Tibial nerve (tissue), 3 donors: ENCODE measurements around the gene SPOCK1.

Source experiments
- POLR2A ChIP-seq, 2 donors: fragments of 450-650 bp; IDR thresholded peaks; one replicate each; pipeline ENCODE4 v1.6.1; 2017; ENCODE audit warnings: antibody characterized with exemption in 2 of 2, mild to moderate bottlenecking in 2 of 2, moderate library complexity in 2 of 2
- TF ChIP-seq, protein P1 (sequence below), 5 experiments: fragments of 200-600 bp in 3 of 5; fragments of 450-650 bp in 2 of 5; sonication (generic) in 3 of 5; IDR thresholded peaks; one replicate each; pipeline ENCODE4 v1.5.1; 2016 to 2019; ENCODE audit warnings: antibody characterized with exemption in 5 of 5, mild to moderate bottlenecking in 3 of 5, moderate library complexity in 2 of 5

DNA sequence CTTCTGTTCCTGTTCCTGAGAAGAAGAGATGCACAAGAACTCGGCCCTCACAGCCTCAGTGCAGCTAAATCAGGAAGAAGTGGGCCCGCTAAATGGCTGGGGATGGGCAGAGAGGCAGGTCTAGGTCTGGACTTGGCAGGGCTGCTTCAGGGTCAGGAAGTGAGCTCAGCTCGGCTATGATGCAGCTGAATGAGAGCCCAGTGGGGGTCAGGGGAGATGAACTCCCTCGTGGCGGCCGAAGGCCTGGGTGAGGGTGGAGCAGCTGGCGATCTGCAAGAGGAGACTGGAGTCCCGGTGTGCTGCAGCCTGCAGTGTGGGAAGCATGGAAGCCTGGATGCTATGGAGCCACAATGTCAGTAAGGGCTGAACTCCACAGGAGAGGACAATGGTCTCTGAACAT, 466.2 kb downstream of the SPOCK1 start:
- TF ChIP-seq, protein P1, sequence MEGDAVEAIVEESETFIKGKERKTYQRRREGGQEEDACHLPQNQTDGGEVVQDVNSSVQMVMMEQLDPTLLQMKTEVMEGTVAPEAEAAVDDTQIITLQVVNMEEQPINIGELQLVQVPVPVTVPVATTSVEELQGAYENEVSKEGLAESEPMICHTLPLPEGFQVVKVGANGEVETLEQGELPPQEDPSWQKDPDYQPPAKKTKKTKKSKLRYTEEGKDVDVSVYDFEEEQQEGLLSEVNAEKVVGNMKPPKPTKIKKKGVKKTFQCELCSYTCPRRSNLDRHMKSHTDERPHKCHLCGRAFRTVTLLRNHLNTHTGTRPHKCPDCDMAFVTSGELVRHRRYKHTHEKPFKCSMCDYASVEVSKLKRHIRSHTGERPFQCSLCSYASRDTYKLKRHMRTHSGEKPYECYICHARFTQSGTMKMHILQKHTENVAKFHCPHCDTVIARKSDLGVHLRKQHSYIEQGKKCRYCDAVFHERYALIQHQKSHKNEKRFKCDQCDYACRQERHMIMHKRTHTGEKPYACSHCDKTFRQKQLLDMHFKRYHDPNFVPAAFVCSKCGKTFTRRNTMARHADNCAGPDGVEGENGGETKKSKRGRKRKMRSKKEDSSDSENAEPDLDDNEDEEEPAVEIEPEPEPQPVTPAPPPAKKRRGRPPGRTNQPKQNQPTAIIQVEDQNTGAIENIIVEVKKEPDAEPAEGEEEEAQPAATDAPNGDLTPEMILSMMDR (IDR thresholded peaks at IDR 0.05) = no peak
- no peak for TF ChIP-seq POLR2A (IDR thresholded peaks at IDR 0.05)
